Stimulated activated CD8-positive, alpha-beta memory T cell treated with anti-CD3 and anti-CD28 coated beads, Interleukin-15, amount 100 ng/mL, for 48 hours (primary cell): ENCODE measurements around the gene SLC5A4.
"Not testable (repeated sequence)": the region's sequence is repeated elsewhere in the genome, so short reads cannot be mapped to it uniquely, and the experiment has no call there.

ENCODE experiments used
- DNase-seq, 2 donors: peaks; one replicate each; pipeline ENCODE4 v3.0.0-alpha.2; 2020; ENCODE audit warnings: low read depth in 2 of 2

The SLC5A4 gene

DNA sequence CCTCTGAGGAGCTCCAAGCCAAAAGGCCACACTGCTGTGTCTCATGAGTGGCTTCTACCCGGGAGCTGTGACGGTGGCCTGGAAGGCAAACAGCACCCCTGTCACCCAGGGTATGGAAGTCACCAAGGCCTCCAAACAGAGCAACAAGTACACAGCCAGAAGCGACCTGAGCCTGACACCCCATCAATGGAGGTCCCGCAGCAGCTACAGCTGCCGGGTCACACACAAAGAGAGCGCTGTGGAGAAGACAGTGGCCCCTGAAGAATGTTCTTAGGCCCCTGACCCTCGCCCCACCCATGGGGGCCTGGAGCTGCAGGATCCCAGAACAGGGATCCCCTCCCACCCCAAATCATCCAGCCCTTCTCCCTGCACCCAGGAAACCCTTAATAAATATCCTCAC is 55.2 kb downstream of the SLC5A4 start:
- DNase-seq: no peak

GRCh38 chr22:32199341-32199740 is 55.8 kb downstream of the SLC5A4 start:
- DNase-seq: no peak

DNA sequence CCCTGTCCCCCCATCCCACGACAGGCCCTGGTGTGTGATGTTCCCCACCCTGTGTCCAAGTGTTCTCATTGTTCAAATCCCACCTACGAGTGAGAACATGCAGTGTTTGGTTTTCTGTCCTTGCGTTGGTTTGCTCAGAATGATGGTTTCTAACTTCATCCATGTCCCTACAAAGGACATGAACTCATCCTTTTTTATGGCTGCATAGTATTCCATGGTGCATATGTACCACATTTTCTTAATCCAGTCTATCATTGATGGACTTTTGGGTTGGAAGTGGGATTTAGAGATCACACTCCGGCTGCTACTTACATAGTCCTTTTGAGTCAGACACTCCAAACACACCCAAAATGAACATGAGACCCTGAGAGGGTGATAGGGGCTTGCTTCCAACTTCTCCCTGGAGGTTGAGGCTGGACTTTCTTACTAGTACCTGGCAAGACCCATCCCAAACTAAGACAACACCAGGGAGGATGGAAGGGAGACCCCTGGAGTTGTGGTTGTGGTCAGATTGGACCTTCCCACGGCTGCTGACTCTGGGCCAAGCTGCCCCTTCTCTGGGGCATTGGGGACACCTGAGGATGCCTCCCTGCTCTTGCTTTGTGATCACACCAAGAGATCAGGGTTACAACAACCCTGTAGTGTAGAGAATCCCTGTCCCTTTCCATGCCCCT is 57.5 kb downstream of the SLC5A4 start:
- not testable (repeated sequence) for DNase-seq

DNA sequence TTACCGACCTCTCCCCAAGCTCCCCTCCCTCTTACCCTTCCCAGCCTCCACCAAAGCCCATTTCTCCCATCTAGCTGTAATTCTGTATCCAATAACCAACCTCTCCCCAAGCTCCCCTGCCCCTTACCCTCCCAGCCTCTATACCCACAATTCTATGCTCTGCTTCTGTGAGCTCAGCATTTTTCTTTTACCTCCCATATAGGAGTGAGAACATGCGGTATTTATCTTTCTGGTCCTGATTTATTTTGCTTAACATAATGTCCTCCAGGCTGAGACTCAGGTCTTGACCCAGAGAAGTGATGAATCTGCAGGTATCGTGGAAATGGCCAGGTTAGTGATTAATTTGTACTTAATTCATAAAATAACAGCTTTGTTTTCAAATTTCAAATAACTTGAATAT is 59.2 kb downstream of the SLC5A4 start:
- not testable (repeated sequence) for DNase-seq

DNA sequence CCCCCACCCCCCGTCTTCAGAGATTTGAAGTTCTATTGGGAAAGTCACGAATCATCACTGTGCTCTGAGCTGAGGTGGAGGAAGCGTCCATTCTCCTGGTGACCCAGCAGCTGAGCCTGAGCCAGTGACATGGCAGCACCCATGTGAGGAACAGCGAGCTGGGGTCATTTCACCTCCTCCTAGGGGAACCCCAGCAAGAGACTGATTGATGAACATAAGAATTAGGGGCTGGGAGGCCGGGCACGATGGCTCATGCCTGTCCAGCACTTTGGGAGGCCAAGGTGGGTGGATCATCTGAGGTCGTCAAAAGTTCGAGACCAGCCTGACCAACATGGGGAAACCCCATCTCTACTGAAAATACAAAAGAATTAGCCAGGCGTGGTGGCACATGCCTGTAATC is 61.8 kb downstream of the SLC5A4 start:
- DNase-seq: not testable (repeated sequence)

- DNase-seq: not testable (repeated sequence)
Measured at GRCh38 chr22:32191021-32191420, 64.1 kb downstream of the SLC5A4 start.

DNA sequence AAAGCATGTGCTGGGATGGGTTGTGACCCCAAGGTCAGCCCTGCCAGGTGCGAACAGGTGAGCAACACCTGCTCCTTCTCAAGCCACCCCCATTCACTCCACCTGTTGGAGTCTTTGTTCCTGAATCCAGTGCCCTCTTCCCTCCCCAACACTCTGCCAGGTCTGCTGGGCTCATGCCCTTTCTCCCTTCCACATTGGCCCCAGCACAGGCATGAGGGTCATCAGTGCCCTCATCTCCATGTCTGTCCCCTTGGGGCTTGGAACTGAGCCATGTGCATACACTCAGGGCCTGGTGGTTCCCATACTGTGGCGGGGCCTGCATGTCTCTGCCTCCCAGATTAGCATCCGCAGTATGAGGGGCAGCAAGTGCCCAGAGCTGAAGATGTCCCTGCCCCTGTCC is 69.3 kb downstream of the SLC5A4 start:
- DNase-seq: no peak

DNA sequence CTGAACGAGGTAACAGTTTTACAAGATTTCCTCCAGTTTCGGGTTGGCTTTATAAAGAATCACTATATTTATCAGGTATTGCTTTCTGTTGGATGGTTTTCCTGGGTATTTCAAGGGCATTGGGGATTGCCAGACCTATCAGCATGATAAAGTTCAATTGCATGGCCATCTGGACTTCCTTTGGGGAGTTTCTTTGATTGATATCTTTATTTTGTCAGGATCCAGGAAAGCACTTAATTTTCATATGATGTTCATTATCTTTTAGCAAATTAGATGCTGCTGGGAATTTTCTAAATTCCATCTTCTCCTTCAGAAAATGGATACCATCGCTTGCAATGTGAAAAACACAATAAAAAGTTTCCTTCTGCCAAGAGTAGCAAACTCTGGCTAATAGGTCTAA is 71.5 kb downstream of the SLC5A4 start:
- DNase-seq: no peak

- no peak for DNase-seq
Measured at GRCh38 chr22:32181043-32181442, 74.1 kb downstream of the SLC5A4 start.

GRCh38 chr22:32177221-32177765 is 77.9 kb downstream of the SLC5A4 start:
- DNase-seq: no peak

DNA sequence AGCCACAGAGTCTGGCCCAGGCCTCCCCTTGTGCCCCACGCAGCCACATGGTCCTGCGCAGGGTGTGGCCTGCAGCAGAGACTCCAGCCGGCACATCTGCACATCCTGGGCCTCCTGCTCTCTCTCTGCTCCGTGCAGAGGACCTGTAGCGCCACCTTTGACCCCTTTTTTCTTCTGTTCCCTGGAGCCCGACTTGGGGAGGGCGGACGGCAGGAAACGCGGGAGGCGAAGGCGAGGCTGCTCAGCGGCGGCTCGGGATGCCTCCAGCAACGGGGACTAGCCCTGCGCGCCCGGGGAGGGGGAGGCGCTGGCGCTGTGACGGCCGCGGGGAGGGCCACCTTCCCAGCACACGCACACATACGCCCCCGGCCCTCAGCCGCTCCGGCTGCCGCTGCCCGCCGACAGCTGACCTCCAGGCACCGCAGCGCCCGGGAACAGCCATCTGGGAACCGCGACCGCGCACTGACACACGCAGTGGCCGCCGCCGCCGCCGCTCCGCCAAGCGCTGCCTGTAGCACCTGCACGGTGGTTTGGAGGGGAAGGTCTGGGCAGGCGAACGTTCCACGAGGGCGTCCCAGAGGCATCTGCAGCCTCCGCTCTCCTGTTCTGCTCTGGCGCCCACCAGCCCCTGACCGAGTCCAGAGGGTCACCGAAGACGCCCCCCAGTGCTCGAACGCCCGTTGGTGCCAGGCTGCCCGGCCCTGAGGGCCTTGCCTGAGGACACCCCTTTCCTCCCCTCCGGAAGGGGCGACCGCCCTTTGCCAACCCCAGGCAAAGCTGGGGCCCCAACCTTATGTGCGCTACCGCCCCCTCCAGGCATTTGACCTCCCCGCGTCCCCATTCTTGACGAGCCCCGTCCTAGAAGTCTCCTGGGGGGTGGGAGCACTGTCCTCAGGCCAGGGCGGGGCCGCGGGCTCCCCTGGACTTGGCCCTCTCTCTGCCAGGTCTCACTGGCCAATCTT is 79.2 kb downstream of the SLC5A4 start:
- DNase-seq: no peak

- DNase-seq: no peak
Measured at GRCh38 chr22:32175115-32175514, 80.0 kb downstream of the SLC5A4 start.
